Measurements from ENCODE around the gene HERC2.
"Not testable (repeated sequence)": the region's sequence is repeated elsewhere in the genome, so short reads cannot be mapped to it uniquely, and the experiment has no call there.

Gene HERC2

DNA sequence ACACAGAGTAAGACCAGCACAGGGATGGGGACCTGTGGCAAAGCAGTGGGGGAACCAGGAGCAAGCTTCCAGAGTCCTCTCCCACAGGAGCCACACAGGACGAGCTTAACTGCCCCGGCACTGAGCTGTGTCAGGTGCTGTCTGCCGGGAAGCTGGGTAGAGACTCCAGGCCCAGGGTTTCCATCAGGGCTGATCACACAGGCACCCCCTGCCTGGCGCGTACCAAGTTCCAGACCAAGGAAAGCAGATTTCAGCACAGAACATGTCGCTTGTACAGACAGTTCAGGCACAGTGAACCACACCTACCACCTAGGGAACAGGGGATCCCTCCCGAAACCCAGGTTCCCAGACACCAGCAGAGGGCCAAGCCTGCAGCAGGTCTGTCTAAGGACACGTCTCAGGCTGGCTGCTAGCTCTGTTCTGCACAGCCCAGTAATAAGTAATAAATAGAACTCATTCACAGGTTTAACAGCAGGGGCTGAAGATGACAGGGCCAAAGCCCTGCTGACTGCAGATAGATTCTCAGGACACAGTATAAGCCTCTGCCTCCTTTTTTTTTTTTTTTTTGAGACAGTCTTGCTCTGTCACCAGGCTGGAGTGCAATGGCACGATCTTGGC, 192.6 kb downstream of the HERC2 start:
- DNase-seq (ENCODE audit: low read depth) = no peak

- no peak for DNase-seq (ENCODE audit: low read depth)
Measured at GRCh38 chr15:28128031-28128430, 193.9 kb downstream of the HERC2 start.

DNA sequence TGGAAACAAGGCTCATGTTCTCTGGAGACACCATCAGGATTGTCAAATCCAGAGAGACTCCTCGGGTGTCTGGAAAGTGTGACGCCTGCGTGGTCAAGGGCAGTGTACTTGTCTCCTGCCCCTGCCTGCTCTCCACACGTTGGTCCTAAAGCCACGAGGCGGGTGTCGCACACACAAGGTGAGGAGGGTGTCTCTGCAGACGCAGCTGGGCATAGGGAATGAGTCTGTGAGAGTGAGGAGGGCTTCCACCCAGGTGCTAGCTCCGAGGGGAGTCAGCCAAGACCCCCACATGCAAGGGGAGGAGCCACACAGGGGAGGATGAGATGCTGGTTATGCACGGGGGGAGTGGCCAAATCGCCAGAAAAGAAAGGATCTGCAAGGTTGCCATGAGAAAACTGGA, 194.9 kb downstream of the HERC2 start:
- DNase-seq (ENCODE audit: low read depth) = no peak

GRCh38 chr15:28125673-28126651, 196.0 kb downstream of the HERC2 start:
- no peak for DNase-seq (ENCODE audit: low read depth)

- DNase-seq (ENCODE audit: low read depth) = no peak
Measured at GRCh38 chr15:28124841-28125240, 197.1 kb downstream of the HERC2 start.

GRCh38 chr15:28123408-28124023, 198.5 kb downstream of the HERC2 start:
- no peak for DNase-seq (ENCODE audit: low read depth)

- DNase-seq (ENCODE audit: low read depth) = no peak
Measured at GRCh38 chr15:28122038-28122949, 199.7 kb downstream of the HERC2 start.

DNA sequence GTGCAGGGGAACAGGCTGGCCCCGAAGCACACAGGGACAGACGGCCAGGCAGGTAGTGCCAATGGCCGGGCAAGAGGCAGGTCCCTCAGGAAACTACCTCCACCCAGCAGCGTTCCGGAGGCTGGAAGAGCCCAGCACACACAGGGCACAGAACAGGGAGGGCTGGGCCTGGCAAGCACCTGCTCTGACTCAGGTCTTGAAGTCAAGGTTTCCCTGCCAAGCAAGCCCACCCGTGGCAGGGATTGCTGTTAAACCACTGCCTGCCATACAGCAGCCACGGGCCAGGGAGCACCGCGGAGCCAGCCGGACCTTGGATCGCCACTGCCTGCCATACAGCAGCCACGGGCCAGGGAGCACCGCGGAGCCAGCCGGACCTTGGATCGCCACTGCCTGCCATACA, 200.4 kb downstream of the HERC2 start:
- DNase-seq (ENCODE audit: low read depth) = not testable (repeated sequence)

DNA sequence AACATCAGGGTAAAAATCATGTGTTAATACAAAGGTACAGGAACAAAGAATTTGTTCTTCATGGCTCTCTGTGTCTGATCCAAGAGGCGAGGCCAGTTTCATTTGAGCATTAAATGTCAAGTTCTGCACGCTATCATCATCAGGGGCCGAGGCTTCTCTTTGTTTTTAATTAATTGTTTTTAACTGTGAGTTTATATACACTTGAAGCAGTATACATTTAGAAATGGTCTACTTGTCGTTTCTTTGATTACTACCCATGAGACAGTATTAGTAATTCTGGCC, 201.7 kb downstream of the HERC2 start:
- no peak for DNase-seq (ENCODE audit: low read depth)

GRCh38 chr15:28118531-28118930, 203.4 kb downstream of the HERC2 start:
- no peak for DNase-seq (ENCODE audit: low read depth)

- no peak for DNase-seq (ENCODE audit: low read depth)
Measured at GRCh38 chr15:28118083-28118482, 203.9 kb downstream of the HERC2 start.

DNA sequence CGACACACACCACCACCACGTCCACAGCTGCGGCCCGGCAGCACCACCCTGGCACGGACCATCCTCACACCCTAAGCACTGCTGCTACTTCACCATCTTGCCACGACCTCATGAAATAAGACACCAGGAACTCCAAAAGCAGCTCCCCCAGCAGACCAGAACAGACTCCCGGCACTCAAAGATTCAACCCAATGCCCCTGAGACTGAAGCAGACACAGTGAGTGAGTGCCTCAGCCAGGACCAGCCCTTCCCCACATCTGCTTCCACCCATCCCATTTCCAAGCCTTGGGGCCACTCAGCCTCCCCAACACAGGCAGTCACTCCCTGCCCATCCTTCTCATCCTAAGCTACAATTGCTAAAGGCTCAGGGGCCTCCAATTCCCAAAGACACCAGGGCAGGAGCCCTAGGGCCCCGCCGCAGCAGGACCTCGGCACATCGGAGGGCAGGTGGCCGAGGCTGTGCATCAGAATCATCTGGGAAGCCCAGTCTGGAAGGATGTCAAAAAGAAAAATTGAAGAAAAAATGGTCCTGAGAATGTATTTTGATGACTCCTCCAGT, 204.5 kb downstream of the HERC2 start:
- DNase-seq (ENCODE audit: low read depth) = no peak

GRCh38 chr15:28116521-28117431, 205.2 kb downstream of the HERC2 start:
- no peak for DNase-seq (ENCODE audit: low read depth)

GRCh38 chr15:28115871-28116270, 206.1 kb downstream of the HERC2 start:
- no peak for DNase-seq (ENCODE audit: low read depth)

- DNase-seq (ENCODE audit: low read depth) = no peak
Measured at GRCh38 chr15:28114721-28115622, 207.0 kb downstream of the HERC2 start.

- no peak for DNase-seq (ENCODE audit: low read depth)
Measured at GRCh38 chr15:28114114-28114455, 207.9 kb downstream of the HERC2 start.

DNA sequence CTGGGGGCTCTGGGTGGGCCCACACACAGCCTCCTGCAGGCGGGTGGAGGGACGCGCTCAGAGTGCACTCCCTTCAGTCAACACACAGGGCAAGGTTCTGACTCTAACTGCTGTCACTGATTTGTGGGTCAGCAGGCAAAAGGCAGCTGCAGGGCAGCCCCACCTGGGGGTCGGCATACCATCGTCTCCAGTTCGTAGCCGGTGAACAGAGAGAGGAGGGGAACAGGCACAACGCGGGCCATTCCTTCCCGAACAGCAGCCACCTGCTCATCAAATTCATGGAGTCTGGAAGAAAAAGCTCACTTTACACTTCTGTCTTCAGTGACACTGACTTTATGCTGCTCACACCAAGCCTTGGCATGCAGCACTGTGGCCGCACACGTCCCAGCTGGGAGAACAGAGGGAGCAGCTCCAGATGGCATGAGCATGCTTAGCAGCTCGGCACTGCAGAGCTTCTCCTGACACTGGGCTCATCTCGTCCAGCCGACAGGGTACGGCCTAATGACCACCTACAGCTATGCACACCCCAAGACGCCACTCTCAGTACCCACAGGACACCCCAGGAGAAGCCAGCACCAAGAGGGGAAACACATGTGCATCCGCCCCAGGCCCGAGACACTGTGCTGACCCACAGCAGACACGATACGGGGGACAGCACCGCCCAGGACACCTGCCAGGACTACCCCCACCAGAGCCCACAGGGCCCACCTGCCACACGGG, 208.4 kb downstream of the HERC2 start:
- DNase-seq (ENCODE audit: low read depth) = no peak

DNA sequence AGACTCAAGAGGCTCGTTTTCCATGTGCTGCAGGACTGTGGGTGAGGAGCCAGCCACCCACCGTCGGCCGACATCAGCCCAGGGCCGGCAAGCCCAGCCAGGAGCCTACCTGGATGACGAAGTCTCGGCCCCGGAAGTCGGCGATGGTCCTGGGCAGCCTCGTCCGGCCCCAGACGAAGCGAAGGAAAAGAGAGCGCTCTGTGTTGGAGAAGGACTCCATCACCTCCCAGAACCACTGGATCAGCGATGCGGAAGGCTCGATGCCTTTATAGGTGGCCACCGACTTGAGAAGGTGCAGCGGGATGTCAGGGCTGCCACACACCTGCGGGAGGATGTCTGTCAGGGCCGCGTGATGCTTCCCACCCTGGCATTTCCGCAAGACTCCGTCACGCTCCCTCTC, 209.0 kb downstream of the HERC2 start:
- no peak for DNase-seq (ENCODE audit: low read depth)

DNA sequence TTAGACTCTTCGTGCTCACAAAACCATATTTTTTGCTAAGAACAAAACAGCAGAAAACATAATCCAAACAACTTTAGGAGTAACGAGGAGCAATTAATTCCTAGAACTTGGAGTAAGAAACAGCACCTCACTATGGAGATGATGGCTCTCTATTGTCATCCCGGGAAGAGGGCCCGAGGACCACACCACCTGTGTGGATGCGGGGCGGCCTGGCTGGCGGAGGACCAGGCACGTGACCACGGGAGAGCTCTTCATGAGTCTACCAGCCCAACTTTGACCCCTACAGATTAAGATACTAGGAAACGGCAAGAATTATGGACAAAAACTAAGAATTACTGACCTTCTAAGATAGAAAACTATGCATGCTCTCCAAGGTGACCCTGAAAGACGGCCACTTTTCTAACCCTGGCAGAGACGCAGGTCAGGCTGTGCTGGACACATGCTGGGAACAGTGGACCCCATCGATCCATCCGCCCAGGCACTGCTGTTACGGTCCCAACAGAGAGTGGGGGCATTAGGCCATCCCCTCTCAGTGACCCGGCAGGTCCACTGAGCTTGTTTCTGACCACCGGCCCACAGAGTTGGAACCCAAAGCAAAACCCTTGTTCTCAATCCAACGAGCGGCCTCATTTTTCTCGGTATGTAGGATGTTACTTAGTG, 209.7 kb downstream of the HERC2 start:
- DNase-seq (ENCODE audit: low read depth) = no peak
